ENCODE data around the gene CTTNBP2NL. TPM values are rescaled to one million over a fixed set of nuclear protein-coding genes. Genes with fewer than 3 reads are reported as not detected.

The CTTNBP2NL gene
- total and polyA plus RNA-seq, 7 donors: 1.2 to 9.4 (median 4.7) TPM

DNA sequence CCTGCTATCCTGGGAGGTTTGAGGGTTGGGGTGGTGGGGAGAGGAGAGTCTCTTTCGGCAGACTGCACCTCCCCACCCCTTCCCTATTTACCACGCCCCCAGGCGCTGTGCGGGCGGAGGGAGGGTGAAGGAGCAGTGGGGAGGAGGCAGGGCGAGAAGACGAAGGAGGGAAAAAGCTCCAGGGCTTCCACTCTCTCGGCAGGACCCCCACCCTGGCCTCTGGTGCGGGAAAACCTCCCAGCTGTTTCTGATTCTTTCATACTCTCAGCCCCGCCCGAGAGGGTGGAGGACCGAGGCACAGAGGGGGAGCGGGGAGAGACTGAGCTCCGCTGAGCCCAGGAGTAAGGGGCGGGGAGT is 111.9 kb downstream of the CTTNBP2NL start:
- no peak for ATAC-seq

DNA sequence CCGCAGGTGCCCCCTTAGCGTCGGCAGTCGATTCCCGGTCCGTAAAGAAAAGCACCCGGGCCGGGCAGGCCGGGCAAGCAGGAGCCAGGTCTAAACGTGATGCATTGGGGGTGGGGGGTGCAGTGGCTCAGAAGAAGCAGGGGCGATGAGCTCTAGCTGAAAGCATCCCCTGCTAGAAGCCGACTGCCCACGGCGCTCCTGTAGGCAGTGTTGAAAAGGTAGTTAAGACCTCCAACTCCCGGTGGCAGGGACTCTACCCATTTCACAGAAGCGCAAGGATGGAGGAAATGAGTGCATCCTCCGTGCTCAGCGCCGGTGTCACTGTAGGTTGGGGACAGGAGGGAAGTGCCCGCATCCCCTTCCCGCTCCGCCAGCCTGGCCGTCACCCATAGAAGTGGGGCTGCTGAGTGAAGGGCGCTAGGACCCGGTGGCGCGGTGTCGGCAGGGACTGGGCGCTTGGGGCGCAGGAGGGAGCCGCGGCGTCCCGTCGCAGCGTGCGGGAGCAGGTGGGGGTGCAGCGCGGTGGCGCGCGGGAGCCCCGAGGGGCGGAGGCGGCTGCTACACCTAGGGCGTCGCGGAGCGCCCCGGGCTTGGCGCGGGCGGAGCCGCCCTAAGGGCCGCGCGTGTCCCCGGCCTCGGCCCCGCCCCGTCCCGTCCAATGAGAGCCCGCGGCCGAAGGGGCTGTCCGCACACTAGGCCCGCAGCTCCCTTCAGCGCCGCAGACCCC is 112.4 kb downstream of the CTTNBP2NL start, which contains the start of gene WNT2B:
Gene WNT2B (plus strand): TSS at position 688 of the 727 bp plus-strand sequence. CDS start 298 bp downstream, outside the sequence.
- peak within 1 kb of the TSS; percentile 68 for H3K4me3 ChIP-seq
- intact Hi-C loops (cut with DNase I): no loop called here
- peaks cover 0 to 71% (median 19%) of the 10 kb centered on the region in 3 donors for H3K27me3 ChIP-seq (ENCODE audit: insufficient read depth in 3 of 3, low read length in 2 of 3)
- 0 to 2% (median 0%) methylated on average over 59 to 69 of the region's 69 CpGs for WGBS, 3 donors
- ATAC-seq: peak; percentile 39 to 63 (median 54)
- no peaks in the 10 kb centered on the region for H3K36me3 ChIP-seq (ENCODE audit: insufficient read depth in 1 of 2, low read depth in 1 of 2)
- H3K27ac ChIP-seq: no peak within 1 kb of the TSS
- TF ChIP-seq, protein P1, sequence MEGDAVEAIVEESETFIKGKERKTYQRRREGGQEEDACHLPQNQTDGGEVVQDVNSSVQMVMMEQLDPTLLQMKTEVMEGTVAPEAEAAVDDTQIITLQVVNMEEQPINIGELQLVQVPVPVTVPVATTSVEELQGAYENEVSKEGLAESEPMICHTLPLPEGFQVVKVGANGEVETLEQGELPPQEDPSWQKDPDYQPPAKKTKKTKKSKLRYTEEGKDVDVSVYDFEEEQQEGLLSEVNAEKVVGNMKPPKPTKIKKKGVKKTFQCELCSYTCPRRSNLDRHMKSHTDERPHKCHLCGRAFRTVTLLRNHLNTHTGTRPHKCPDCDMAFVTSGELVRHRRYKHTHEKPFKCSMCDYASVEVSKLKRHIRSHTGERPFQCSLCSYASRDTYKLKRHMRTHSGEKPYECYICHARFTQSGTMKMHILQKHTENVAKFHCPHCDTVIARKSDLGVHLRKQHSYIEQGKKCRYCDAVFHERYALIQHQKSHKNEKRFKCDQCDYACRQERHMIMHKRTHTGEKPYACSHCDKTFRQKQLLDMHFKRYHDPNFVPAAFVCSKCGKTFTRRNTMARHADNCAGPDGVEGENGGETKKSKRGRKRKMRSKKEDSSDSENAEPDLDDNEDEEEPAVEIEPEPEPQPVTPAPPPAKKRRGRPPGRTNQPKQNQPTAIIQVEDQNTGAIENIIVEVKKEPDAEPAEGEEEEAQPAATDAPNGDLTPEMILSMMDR (IDR thresholded peaks at IDR 0.05): no peak
- peak in 1 of 2 donors; percentile 33 for DNase-seq
- peaks cover 12% of the 10 kb centered on the region for H3K4me1 ChIP-seq
- no peaks in the 10 kb centered on the region for H3K9me3 ChIP-seq

More for the DNA sequence above, 111.9 kb downstream of the CTTNBP2NL start:
- no peak for DNase-seq
- Histone ChIP-seq H3K27me3 (ENCODE audit: insufficient read depth in 3 of 3, low read length in 2 of 3) (peaks cover 0 to 75% (median 19%) of the 10 kb centered on the region in 3 donors), H3K9me3 (no peaks in the 10 kb centered on the region), H3K36me3 (ENCODE audit: insufficient read depth in 1 of 2, low read depth in 1 of 2) (no peaks in the 10 kb centered on the region), H3K4me3 (peak overlapping the region; percentile 68), H3K27ac (no peak overlapping the region), H3K4me1 (peaks cover 12% of the 10 kb centered on the region)
- intact Hi-C loops (cut with DNase I): no loop called here
- TF ChIP-seq, protein P1 (IDR thresholded peaks at IDR 0.05): no peak
- 0 to 3% (median 1%) methylated on average over 14 to 15 of the region's 15 CpGs for WGBS, 3 donors

DNA sequence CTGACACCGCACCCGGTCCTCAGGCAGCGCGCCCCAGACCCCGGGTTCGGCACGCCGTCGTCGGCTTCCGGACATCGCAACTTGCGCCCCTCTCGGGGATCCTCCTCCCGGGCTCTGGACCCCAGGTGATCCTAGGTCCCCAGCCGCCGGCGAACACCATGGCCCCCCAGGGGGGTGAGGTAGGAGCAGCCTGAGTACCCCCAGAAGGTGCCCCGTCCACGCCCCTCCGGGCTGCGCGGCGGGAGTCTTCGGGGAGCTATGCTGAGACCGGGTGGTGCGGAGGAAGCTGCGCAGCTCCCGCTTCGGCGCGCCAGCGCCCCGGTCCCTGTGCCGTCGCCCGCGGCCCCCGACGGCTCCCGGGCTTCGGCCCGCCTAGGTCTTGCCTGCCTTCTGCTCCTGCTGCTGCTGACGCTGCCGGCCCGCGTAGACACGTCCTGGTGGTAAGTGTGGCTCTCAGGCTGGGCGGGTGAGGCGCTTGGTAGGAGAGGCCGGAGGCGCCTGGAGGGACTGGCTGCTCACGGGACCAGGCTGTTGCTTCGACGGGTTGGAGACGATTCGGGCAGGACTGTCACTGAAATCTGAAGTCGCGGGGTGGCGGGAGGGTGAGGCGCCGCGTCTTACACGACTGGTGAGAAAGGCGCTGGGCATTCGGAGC is 113.1 kb downstream of the CTTNBP2NL start:
- peaks cover 0 to 64% (median 19%) of the 10 kb centered on the region in 3 donors for H3K27me3 ChIP-seq (ENCODE audit: insufficient read depth in 3 of 3, low read length in 2 of 3)
- peak overlapping the region; percentile 68 for H3K4me3 ChIP-seq
- peaks cover 12% of the 10 kb centered on the region for H3K4me1 ChIP-seq
- no peak overlapping the region for H3K27ac ChIP-seq
- intact Hi-C loops (cut with DNase I): no loop called here
- H3K36me3 ChIP-seq (ENCODE audit: insufficient read depth in 1 of 2, low read depth in 1 of 2): no peaks in the 10 kb centered on the region
- peak in 1 of 2 donors; percentile 26 for DNase-seq
- H3K9me3 ChIP-seq: no peaks in the 10 kb centered on the region
- 11 to 16% (median 12%) methylated on average over 41 to 66 of the region's 66 CpGs for WGBS, 3 donors
- TF ChIP-seq, protein P1 (IDR thresholded peaks at IDR 0.05): no peak
- ATAC-seq: peak in 2 of 4 donors; percentile 28 to 48

DNA sequence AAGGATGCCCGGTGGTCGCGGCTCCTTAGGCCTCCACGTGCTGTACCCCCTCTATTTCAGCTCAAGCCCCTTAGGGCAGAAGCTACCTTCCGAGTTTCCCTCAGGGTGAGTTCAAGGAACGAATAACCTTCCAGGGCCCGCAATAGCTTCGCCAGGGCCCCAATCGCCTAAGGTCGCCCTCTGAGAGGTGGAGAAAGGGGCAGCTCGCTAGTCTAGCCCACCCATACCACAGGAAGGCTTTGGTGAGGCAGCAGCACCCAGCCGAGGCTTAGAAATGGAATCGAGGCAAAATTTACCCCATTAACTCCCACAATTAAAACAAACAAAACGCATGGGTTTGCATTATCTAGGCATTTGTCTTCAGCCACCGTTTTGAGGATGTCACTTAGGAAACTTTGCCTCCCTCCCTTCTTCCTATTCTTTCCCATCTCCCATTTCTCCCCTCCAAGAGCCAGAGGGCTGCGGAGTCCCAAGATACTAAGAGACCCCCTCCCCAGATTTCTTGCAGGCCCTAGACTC is 113.7 kb downstream of the CTTNBP2NL start:
- DNase-seq (no peak), ATAC-seq (no peak)
- no peak overlapping the region for H3K4me3 ChIP-seq
- intact Hi-C loops (cut with DNase I): no loop called here
- TF ChIP-seq, protein P1 (IDR thresholded peaks at IDR 0.05): no peak
- WGBS, 3 donors: 54 to 61% (median 58%) methylated on average over 16 of the region's 16 CpGs
- peaks cover 0 to 58% (median 17%) of the 10 kb centered on the region in 3 donors for H3K27me3 ChIP-seq (ENCODE audit: insufficient read depth in 3 of 3, low read length in 2 of 3)
- H3K27ac ChIP-seq: no peak overlapping the region
- H3K4me1 ChIP-seq: peaks cover 12% of the 10 kb centered on the region
- H3K9me3 ChIP-seq: no peaks in the 10 kb centered on the region
- no peaks in the 10 kb centered on the region for H3K36me3 ChIP-seq (ENCODE audit: insufficient read depth in 1 of 2, low read depth in 1 of 2)
